Omental fat pad (tissue), 4 donors: ENCODE data around the gene PLCB4. TPM values are rescaled to one million over a fixed set of nuclear protein-coding genes. Genes with fewer than 3 reads are reported as not detected.

Experiments used
- ATAC-seq: fragments of 150-250 bp; one replicate; pipeline ENCODE4 v1.9.1; 2016; ENCODE audit warnings: mild to moderate bottlenecking, moderate library complexity; ENCODE audit not compliant: low FRiP score
- DNase-seq: peaks from one replicate; pipeline ENCODE4 v3.0.0-alpha.2; 2019; ENCODE audit warnings: low spot score
- CTCF ChIP-seq, 3 donors: fragments of 450-650 bp; IDR thresholded peaks; one replicate each; pipeline ENCODE4 v1.5.1; 2016 to 2017; ENCODE audit warnings: antibody characterized with exemption in 3 of 3, mild to moderate bottlenecking in 3 of 3, moderate library complexity in 2 of 3
- total RNA-seq, 4 donors: library from RNA; depleted of rRNA; stranded (reverse); fragments of >200 nt; gene quantifications; one replicate each; pipeline ENCODE4 v1.1.0, GENCODE V29; 2016

Gene PLCB4
- total RNA-seq, 4 donors from 2014 or later: 6.6 to 18.4 (median 11.4) TPM

- ATAC-seq (no peak), DNase-seq (no peak)
- no peak for TF ChIP-seq CTCF (IDR thresholded peaks at IDR 0.05)
Observed at GRCh38 chr20:9412309-9412708, 343.4 kb downstream of the PLCB4 start.

GRCh38 chr20:9413001-9413400 is 344.1 kb downstream of the PLCB4 start:
- DNase-seq: no peak
- ATAC-seq: no peak
- no peak for TF ChIP-seq CTCF (IDR thresholded peaks at IDR 0.05)

- DNase-seq: no peak
- ATAC-seq: no peak
- TF ChIP-seq CTCF (IDR thresholded peaks at IDR 0.05): no peak
Observed at GRCh38 chr20:9415426-9415825, 346.5 kb downstream of the PLCB4 start.

GRCh38 chr20:9416421-9416820 is 347.5 kb downstream of the PLCB4 start:
- no peak for DNase-seq
- no peak for TF ChIP-seq CTCF (IDR thresholded peaks at IDR 0.05)
- no peak for ATAC-seq

GRCh38 chr20:9417665-9418064 is 348.8 kb downstream of the PLCB4 start:
- DNase-seq: no peak
- no peak for ATAC-seq

GRCh38 chr20:9422321-9423057 is 353.6 kb downstream of the PLCB4 start:
- DNase-seq (no peak), ATAC-seq (no peak)
- no peak for TF ChIP-seq CTCF (IDR thresholded peaks at IDR 0.05)

More at GRCh38 chr20:9417665-9418064, 348.8 kb downstream of the PLCB4 start:
- no peak for TF ChIP-seq CTCF (IDR thresholded peaks at IDR 0.05)

- ATAC-seq: no peak
- no peak for TF ChIP-seq CTCF (IDR thresholded peaks at IDR 0.05)
- DNase-seq: no peak
Observed at GRCh38 chr20:9424551-9424950, 355.7 kb downstream of the PLCB4 start.
